K562 (cell line): ENCODE measurements around the gene NPEPPS. TPM values are rescaled to one million over a fixed set of nuclear protein-coding genes. Genes with fewer than 3 reads are reported as not detected.

Experiments
- BRD9 ChIP-seq: fragments of 450-650 bp; IDR thresholded peaks from 2 replicates; pipeline ENCODE4 v1.6.1; 2018; ENCODE audit warnings: low read depth; ENCODE audit not compliant: partially characterized antibody
- E4F1 ChIP-seq: fragments of 250-450 bp; sonication (Bioruptor Pico); IDR thresholded peaks from 2 replicates; pipeline ENCODE4 v1.5.0; 2021; ENCODE audit warnings: mild to moderate bottlenecking, borderline replicate concordance
- ETS1 ChIP-seq: conservative IDR thresholded peaks from 2 replicates; pipeline ENCODE4 v1.6.1; 2011; ENCODE audit warnings: low read depth, mild to moderate bottlenecking, low read length; ENCODE audit not compliant: control insufficient read depth
- PREB ChIP-seq: sonication (generic); formaldehyde crosslinking; IDR thresholded peaks from 2 replicates; pipeline ENCODE4 v1.8.1; 2023; ENCODE audit warnings: mild to moderate bottlenecking, missing genetic modification reagents
- TEAD2 ChIP-seq: fragments of 450-650 bp; IDR thresholded peaks from 2 replicates; pipeline ENCODE4 v1.6.1; 2016; ENCODE audit warnings: missing genetic modification characterization, control low read depth, missing compliant biosample characterization
- polyA plus RNA-seq, 8 experiments: library from polyadenylated mRNA; depleted of rRNA in 4 of 8; stranded (reverse) in 5 of 8; unstranded in 3 of 8; fragments of >200 nt; fragmentation: Nextera tagmentation in 2 of 8; fragmentation: Illumina TruSeq in 1 of 8; extraction: Ambion mirVana in 2 of 8; extraction: Trizol in 1 of 8; gene quantifications; 2 replicates each; pipeline versions ENCODE4 v1.2.1 to v1.2.3, GENCODE V29; 2011 to 2014; ENCODE audit warnings: inconsistent platforms in 1 of 8, missing spikeins in 1 of 8
- small RNA-seq: library from RNA; depleted of rRNA; stranded (forward); fragments of <200 nt; gene quantifications from one replicate; pipeline ENCODE3, GENCODE V24; 2014
- total RNA-seq, 7 experiments: library from RNA; depleted of rRNA in 6 of 7; stranded (reverse); fragments of >200 nt in 6 of 7; fragmentation: Illumina TruSeq in 2 of 7; extraction: Trizol in 2 of 7; gene quantifications; 2 replicates each; pipeline versions ENCODE4 v1.2.1 to v1.2.3, GENCODE V29; 2011 to 2021; ENCODE audit warnings: low replicate concordance in 1 of 7

Gene NPEPPS
- total and polyA plus RNA-seq, 9 of the 15 experiments (the other 6 are each of a cell fraction or from before 2014, with no cell fraction given): 21.4 to 108 (median 46.0) TPM

- TF ChIP-seq PREB (CRISPR knock-in tag): no peak
- TF ChIP-seq TEAD2 (tag): no peak
- TF ChIP-seq BRD9: no peak
- no peak for TF ChIP-seq E4F1 (CRISPR knock-in tag)
- TF ChIP-seq ETS1: no peak
Observed at GRCh38 chr17:47670064-47670463, 139.2 kb downstream of the NPEPPS start (continued).

Small RNA genes within 50 kb of the gene (small RNA-seq; reads per million reads assigned to genes)
- not detected for gene RF00019

Other genes with a start within 250 kb of the NPEPPS start
- gene EFCAB13, start 207.2 kb upstream of the NPEPPS start, total RNA-seq (2014; rRNA removed): 1.3 and 3.1 TPM in 2 replicates
- gene EFCAB13, start 207.2 kb upstream of the NPEPPS start, total RNA-seq (2014; rRNA removed; fragmentation: Illumina TruSeq; extraction: Trizol): 1.3 TPM in 2 replicates
- 0.69 and 1.2 TPM in 2 replicates for gene EFCAB13, start 207.2 kb upstream of the NPEPPS start, total RNA-seq (2015; rRNA removed; fragmentation: Illumina TruSeq; extraction: Trizol)
- 1.0 and 2.6 TPM in 2 replicates for gene EFCAB13, start 207.2 kb upstream of the NPEPPS start, total RNA-seq (2021)
- gene EFCAB13, start 207.2 kb upstream of the NPEPPS start, polyA plus RNA-seq (2011; rRNA removed): 0.70 and 1.1 TPM in 2 replicates
- gene EFCAB13, start 207.2 kb upstream of the NPEPPS start, polyA plus RNA-seq (2014; fragmentation: Illumina TruSeq; extraction: Trizol): 0.95 and 1.2 TPM in 2 replicates
- gene EFCAB13, start 207.2 kb upstream of the NPEPPS start, polyA plus RNA-seq (2014; fragmentation: Nextera tagmentation; extraction: Ambion mirVana): under 1 TPM; 0.46 TPM
- 0.32 and 2.7 TPM in 2 replicates for gene EFCAB13, start 207.2 kb upstream of the NPEPPS start, polyA plus RNA-seq (2014; rRNA removed)
- 271 and 293 TPM in 2 replicates for gene KPNB1, start 118.8 kb downstream of the NPEPPS start, total RNA-seq (2014; rRNA removed)
- 396 and 433 TPM in 2 replicates for gene KPNB1, start 118.8 kb downstream of the NPEPPS start, total RNA-seq (2014; rRNA removed; fragmentation: Illumina TruSeq; extraction: Trizol)
- 339 and 354 TPM in 2 replicates for gene KPNB1, start 118.8 kb downstream of the NPEPPS start, total RNA-seq (2015; rRNA removed; fragmentation: Illumina TruSeq; extraction: Trizol)
- gene KPNB1, start 118.8 kb downstream of the NPEPPS start, total RNA-seq (2021): 591 and 622 TPM in 2 replicates
- 331 and 369 TPM in 2 replicates for gene KPNB1, start 118.8 kb downstream of the NPEPPS start, polyA plus RNA-seq (2011; rRNA removed)
- gene KPNB1, start 118.8 kb downstream of the NPEPPS start, polyA plus RNA-seq (2014; fragmentation: Illumina TruSeq; extraction: Trizol): 515 and 528 TPM in 2 replicates
- gene KPNB1, start 118.8 kb downstream of the NPEPPS start, polyA plus RNA-seq (2014; fragmentation: Nextera tagmentation; extraction: Ambion mirVana): 100 to 1,000 TPM; 154 to 176 TPM
- 271 and 316 TPM in 2 replicates for gene KPNB1, start 118.8 kb downstream of the NPEPPS start, polyA plus RNA-seq (2014; rRNA removed)
- 10.6 and 14.7 TPM in 2 replicates for gene TBKBP1, start 163.1 kb downstream of the NPEPPS start, total RNA-seq (2014; rRNA removed)
- gene TBKBP1, start 163.1 kb downstream of the NPEPPS start, total RNA-seq (2014; rRNA removed; fragmentation: Illumina TruSeq; extraction: Trizol): 3.7 and 4.4 TPM in 2 replicates
- 4.7 and 5.1 TPM in 2 replicates for gene TBKBP1, start 163.1 kb downstream of the NPEPPS start, total RNA-seq (2015; rRNA removed; fragmentation: Illumina TruSeq; extraction: Trizol)
- 12.5 and 15.6 TPM in 2 replicates for gene TBKBP1, start 163.1 kb downstream of the NPEPPS start, total RNA-seq (2021)
- gene TBKBP1, start 163.1 kb downstream of the NPEPPS start, polyA plus RNA-seq (2011; rRNA removed): 7.2 and 8.7 TPM in 2 replicates
- gene TBKBP1, start 163.1 kb downstream of the NPEPPS start, polyA plus RNA-seq (2014; fragmentation: Illumina TruSeq; extraction: Trizol): 6.8 and 11.4 TPM in 2 replicates
- under 1 TPM; 0.03 to 0.08 TPM for gene TBKBP1, start 163.1 kb downstream of the NPEPPS start, polyA plus RNA-seq (2014; fragmentation: Nextera tagmentation; extraction: Ambion mirVana)
- 12.9 and 13.0 TPM in 2 replicates for gene TBKBP1, start 163.1 kb downstream of the NPEPPS start, polyA plus RNA-seq (2014; rRNA removed)
- gene TBX21, start 202.1 kb downstream of the NPEPPS start, total RNA-seq (2014; rRNA removed): not detected in 2 replicates
- not detected in 2 replicates for gene TBX21, start 202.1 kb downstream of the NPEPPS start, total RNA-seq (2014; rRNA removed; fragmentation: Illumina TruSeq; extraction: Trizol)
- not detected in 2 replicates for gene TBX21, start 202.1 kb downstream of the NPEPPS start, total RNA-seq (2015; rRNA removed; fragmentation: Illumina TruSeq; extraction: Trizol)
- gene TBX21, start 202.1 kb downstream of the NPEPPS start, total RNA-seq (2021): 0.07 and 0.18 TPM in 2 replicates
- not detected in 2 replicates for gene TBX21, start 202.1 kb downstream of the NPEPPS start, polyA plus RNA-seq (2011; rRNA removed)
- not detected in 2 replicates for gene TBX21, start 202.1 kb downstream of the NPEPPS start, polyA plus RNA-seq (2014; fragmentation: Illumina TruSeq; extraction: Trizol)
- not detected for gene TBX21, start 202.1 kb downstream of the NPEPPS start, polyA plus RNA-seq (2014; fragmentation: Nextera tagmentation; extraction: Ambion mirVana)
- gene TBX21, start 202.1 kb downstream of the NPEPPS start, polyA plus RNA-seq (2014; rRNA removed): not detected in 2 replicates